NCI-H1417 (cell line): Measurements from ENCODE around the gene TSPAN3.

ENCODE experiments used
- DNase-seq, 3 experiments: peaks; one replicate each; lab custom pipeline; 2025; lab: John Stamatoyannopoulos, UW

Gene TSPAN3

GRCh38 chr15:77053709-77054108, 17.2 kb downstream of the TSPAN3 start:
- no peak for DNase-seq

GRCh38 chr15:77052556-77052955, 18.4 kb downstream of the TSPAN3 start:
- DNase-seq = no peak

GRCh38 chr15:77048135-77048876, 22.6 kb downstream of the TSPAN3 start:
- no peak for DNase-seq

- no peak for DNase-seq
Observed at GRCh38 chr15:77046704-77047412, 24.1 kb downstream of the TSPAN3 start.

- DNase-seq = no peak
Observed at GRCh38 chr15:77045985-77046384, 24.9 kb downstream of the TSPAN3 start.

GRCh38 chr15:77044228-77045042, 26.5 kb downstream of the TSPAN3 start:
- DNase-seq = no peak

GRCh38 chr15:77042955-77043920, 27.7 kb downstream of the TSPAN3 start:
- DNase-seq = no peak

- DNase-seq = no peak
Observed at GRCh38 chr15:77042245-77042919, 28.5 kb downstream of the TSPAN3 start.

- no peak for DNase-seq
Observed at GRCh38 chr15:77040673-77041072, 30.2 kb downstream of the TSPAN3 start.

GRCh38 chr15:77039848-77040247, 31.1 kb downstream of the TSPAN3 start:
- no peak for DNase-seq

GRCh38 chr15:77039217-77039533, 31.7 kb downstream of the TSPAN3 start:
- no peak for DNase-seq

GRCh38 chr15:77038312-77039216, 32.3 kb downstream of the TSPAN3 start:
- DNase-seq = no peak

- no peak for DNase-seq
Observed at GRCh38 chr15:77037388-77038209, 33.3 kb downstream of the TSPAN3 start.

GRCh38 chr15:77036537-77037387, 34.1 kb downstream of the TSPAN3 start:
- DNase-seq = no peak

- DNase-seq = no peak
Observed at GRCh38 chr15:77035999-77036471, 34.9 kb downstream of the TSPAN3 start.

- no peak for DNase-seq
Observed at GRCh38 chr15:77035584-77035983, 35.3 kb downstream of the TSPAN3 start.

- DNase-seq = no peak
Observed at GRCh38 chr15:77034695-77035489, 36.0 kb downstream of the TSPAN3 start.
